Measurements from ENCODE around the gene DGKI.

The DGKI gene

GRCh38 chr7:137795211-137795610 is 51.6 kb downstream of the DGKI start:
- Mint-ChIP-seq H3K4me1 (no peaks in the 10 kb centered on the region), H3K9me3 (peaks cover 0 to 7% of the 10 kb centered on the region in 2 donors), H3K4me3 (no peak overlapping the region), H3K27me3 (peaks cover 23% of the 10 kb centered on the region), H3K27ac (no peak overlapping the region)
- DNase-seq (no peak), ATAC-seq (no peak)

GRCh38 chr7:137791930-137792329 is 54.8 kb downstream of the DGKI start:
- Mint-ChIP-seq H3K4me3 (no peak overlapping the region), H3K4me1 (no peaks in the 10 kb centered on the region), H3K27me3 (peaks cover 24% of the 10 kb centered on the region), H3K9me3 (peaks cover 5 to 7% of the 10 kb centered on the region in 2 donors), H3K27ac (no peak overlapping the region)
- DNase-seq (no peak), ATAC-seq (no peak)

- H3K27me3 Mint-ChIP-seq: peaks cover 25% of the 10 kb centered on the region
- no peaks in the 10 kb centered on the region for H3K4me1 Mint-ChIP-seq
- H3K4me3 Mint-ChIP-seq: no peak overlapping the region
- H3K27ac Mint-ChIP-seq: no peak overlapping the region
- no peak for DNase-seq
- H3K9me3 Mint-ChIP-seq: peaks cover 0 to 5% of the 10 kb centered on the region in 2 donors
- ATAC-seq: no peak
These were observed 55.9 kb downstream of the DGKI start for GRCh38 chr7:137790828-137791227.

- no peak overlapping the region for H3K27ac Mint-ChIP-seq
- no peak for ATAC-seq
- H3K27me3 Mint-ChIP-seq: peaks cover 39% of the 10 kb centered on the region
- DNase-seq: no peak
- no peak overlapping the region for H3K4me3 Mint-ChIP-seq
- H3K4me1 Mint-ChIP-seq: no peaks in the 10 kb centered on the region
- peaks cover 0 to 10% of the 10 kb centered on the region in 2 donors for H3K9me3 Mint-ChIP-seq
These were observed 57.4 kb downstream of the DGKI start for GRCh38 chr7:137789215-137789882.

- DNase-seq (no peak), ATAC-seq (no peak)
- H3K27me3 Mint-ChIP-seq: peaks cover 37% of the 10 kb centered on the region
- peaks cover 5 to 10% of the 10 kb centered on the region in 2 donors for H3K9me3 Mint-ChIP-seq
- H3K4me3 Mint-ChIP-seq: no peak overlapping the region
- H3K4me1 Mint-ChIP-seq: no peaks in the 10 kb centered on the region
- H3K27ac Mint-ChIP-seq: no peak overlapping the region
These were observed 59.3 kb downstream of the DGKI start for GRCh38 chr7:137787301-137787976.

GRCh38 chr7:137778511-137778910 is 68.3 kb downstream of the DGKI start:
- Mint-ChIP-seq H3K27ac (no peak overlapping the region), H3K4me3 (no peak overlapping the region), H3K4me1 (no peaks in the 10 kb centered on the region), H3K9me3 (peaks cover 0 to 6% of the 10 kb centered on the region in 2 donors), H3K27me3 (peaks cover 48% of the 10 kb centered on the region)
- ATAC-seq (no peak), DNase-seq (no peak)

GRCh38 chr7:137774793-137775201 is 72.0 kb downstream of the DGKI start:
- no peak overlapping the region for H3K4me3 Mint-ChIP-seq

GRCh38 chr7:137772748-137773147 is 74.0 kb downstream of the DGKI start:
- no peaks in the 10 kb centered on the region for H3K4me1 Mint-ChIP-seq
- H3K27ac Mint-ChIP-seq: no peak overlapping the region
- DNase-seq (no peak), ATAC-seq (peak; percentile 53)
- peaks cover 6% of the 10 kb centered on the region for H3K27me3 Mint-ChIP-seq
- H3K4me3 Mint-ChIP-seq: no peak overlapping the region
- no peaks in the 10 kb centered on the region for H3K9me3 Mint-ChIP-seq

More at GRCh38 chr7:137774793-137775201, 72.0 kb downstream of the DGKI start:
- Mint-ChIP-seq H3K4me1 (no peaks in the 10 kb centered on the region), H3K9me3 (no peaks in the 10 kb centered on the region), H3K27me3 (peaks cover 11% of the 10 kb centered on the region), H3K27ac (no peak overlapping the region)
- DNase-seq: no peak
- ATAC-seq: no peak

GRCh38 chr7:137772316-137772715 is 74.5 kb downstream of the DGKI start:
- DNase-seq (no peak), ATAC-seq (no peak)
- Mint-ChIP-seq H3K9me3 (no peaks in the 10 kb centered on the region), H3K27me3 (peaks cover 6% of the 10 kb centered on the region), H3K27ac (no peak overlapping the region), H3K4me1 (no peaks in the 10 kb centered on the region), H3K4me3 (no peak overlapping the region)

- ATAC-seq (no peak), DNase-seq (no peak)
- Mint-ChIP-seq H3K27me3 (peaks cover 11% of the 10 kb centered on the region), H3K27ac (no peak overlapping the region), H3K4me3 (no peak overlapping the region), H3K4me1 (no peaks in the 10 kb centered on the region), H3K9me3 (no peaks in the 10 kb centered on the region)
These were observed 75.1 kb downstream of the DGKI start for GRCh38 chr7:137771679-137772078.

GRCh38 chr7:137771273-137771672 is 75.5 kb downstream of the DGKI start:
- Mint-ChIP-seq H3K27me3 (peaks cover 15% of the 10 kb centered on the region), H3K9me3 (no peaks in the 10 kb centered on the region), H3K27ac (no peak overlapping the region), H3K4me1 (no peaks in the 10 kb centered on the region), H3K4me3 (no peak overlapping the region)
- ATAC-seq: no peak
- DNase-seq: no peak

- DNase-seq (no peak), ATAC-seq (no peak)
- Mint-ChIP-seq H3K27me3 (peaks cover 37% of the 10 kb centered on the region), H3K27ac (no peak overlapping the region), H3K4me3 (no peak overlapping the region), H3K9me3 (no peaks in the 10 kb centered on the region), H3K4me1 (no peaks in the 10 kb centered on the region)
These were observed 78.4 kb downstream of the DGKI start for GRCh38 chr7:137768366-137768765.

GRCh38 chr7:137762334-137762733 is 84.4 kb downstream of the DGKI start:
- Mint-ChIP-seq H3K27ac (no peak overlapping the region), H3K4me1 (no peaks in the 10 kb centered on the region), H3K4me3 (no peak overlapping the region), H3K9me3 (no peaks in the 10 kb centered on the region), H3K27me3 (peaks cover 37% of the 10 kb centered on the region)
- DNase-seq (no peak), ATAC-seq (no peak)

GRCh38 chr7:137760111-137760510 is 86.7 kb downstream of the DGKI start:
- Mint-ChIP-seq H3K27ac (no peak overlapping the region), H3K4me3 (no peak overlapping the region), H3K27me3 (peaks cover 26% of the 10 kb centered on the region), H3K9me3 (no peaks in the 10 kb centered on the region), H3K4me1 (no peaks in the 10 kb centered on the region)
- no peak for DNase-seq
- no peak for ATAC-seq

- H3K27me3 Mint-ChIP-seq: peaks cover 40% of the 10 kb centered on the region
- H3K4me1 Mint-ChIP-seq: no peaks in the 10 kb centered on the region
- H3K27ac Mint-ChIP-seq: peak overlapping the region in 1 of 2 donors; percentile 47
- H3K9me3 Mint-ChIP-seq: no peaks in the 10 kb centered on the region
- no peak overlapping the region for H3K4me3 Mint-ChIP-seq
- no peak for ATAC-seq
- DNase-seq: no peak
These were observed 89.4 kb downstream of the DGKI start for GRCh38 chr7:137757146-137757925.

All from stimulated activated naive CD8-positive, alpha-beta T cell treated with anti-CD3 and anti-CD28 coated beads, Interleukin-15, amount 100 ng/mL, for 72 hours (primary cell).